Fibroblast of villous mesenchyme (primary cell): ENCODE results near the gene NPAS1. TPM values are rescaled to one million over a fixed set of nuclear protein-coding genes. Genes with fewer than 3 reads are reported as not detected.

Source experiments
- DNase-seq: peaks from one replicate; pipeline ENCODE4 v3.0.0-alpha.2; 2010; ENCODE audit warnings: low read depth
- H3K4me3 ChIP-seq: 2 replicates; pipeline ENCODE4 v1.5.1; 2011; ENCODE audit warnings: low read depth, mild to moderate bottlenecking, low read length
- total RNA-seq: library from RNA; depleted of rRNA; stranded (reverse); fragments of >200 nt; gene quantifications from 2 replicates; pipeline ENCODE4 v1.2.3, GENCODE V29; 2012
- TF ChIP-seq, protein P1 (sequence below): IDR thresholded peaks from 2 replicates; pipeline ENCODE4 v1.5.1; 2012; ENCODE audit warnings: low read depth, mild to moderate bottlenecking, low read length; ENCODE audit not compliant: insufficient read depth

NPAS1 gene
- total RNA-seq, 1 donor = 0.86 TPM

DNA sequence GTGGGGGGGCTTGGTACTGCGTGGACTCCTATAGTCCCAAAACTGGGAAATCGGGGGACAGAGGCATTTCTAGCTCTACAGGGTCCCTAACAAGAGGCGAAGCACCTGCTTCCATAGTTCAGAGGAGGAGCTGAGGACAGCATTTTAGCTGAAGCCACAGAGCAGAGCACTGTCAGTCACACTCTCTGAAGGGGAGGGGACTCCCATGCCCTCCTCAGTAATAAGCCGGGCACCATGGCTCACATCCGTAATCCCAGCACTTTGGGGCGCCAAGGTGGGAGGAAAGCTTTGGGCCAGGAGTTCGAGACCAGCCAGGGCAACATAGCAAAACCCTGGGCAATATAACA is 3.8 kb downstream of the NPAS1 start:
- H3K4me3 ChIP-seq = no peak overlapping the region
- no peak for DNase-seq
- TF ChIP-seq, protein P1, sequence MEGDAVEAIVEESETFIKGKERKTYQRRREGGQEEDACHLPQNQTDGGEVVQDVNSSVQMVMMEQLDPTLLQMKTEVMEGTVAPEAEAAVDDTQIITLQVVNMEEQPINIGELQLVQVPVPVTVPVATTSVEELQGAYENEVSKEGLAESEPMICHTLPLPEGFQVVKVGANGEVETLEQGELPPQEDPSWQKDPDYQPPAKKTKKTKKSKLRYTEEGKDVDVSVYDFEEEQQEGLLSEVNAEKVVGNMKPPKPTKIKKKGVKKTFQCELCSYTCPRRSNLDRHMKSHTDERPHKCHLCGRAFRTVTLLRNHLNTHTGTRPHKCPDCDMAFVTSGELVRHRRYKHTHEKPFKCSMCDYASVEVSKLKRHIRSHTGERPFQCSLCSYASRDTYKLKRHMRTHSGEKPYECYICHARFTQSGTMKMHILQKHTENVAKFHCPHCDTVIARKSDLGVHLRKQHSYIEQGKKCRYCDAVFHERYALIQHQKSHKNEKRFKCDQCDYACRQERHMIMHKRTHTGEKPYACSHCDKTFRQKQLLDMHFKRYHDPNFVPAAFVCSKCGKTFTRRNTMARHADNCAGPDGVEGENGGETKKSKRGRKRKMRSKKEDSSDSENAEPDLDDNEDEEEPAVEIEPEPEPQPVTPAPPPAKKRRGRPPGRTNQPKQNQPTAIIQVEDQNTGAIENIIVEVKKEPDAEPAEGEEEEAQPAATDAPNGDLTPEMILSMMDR = no peak

DNA sequence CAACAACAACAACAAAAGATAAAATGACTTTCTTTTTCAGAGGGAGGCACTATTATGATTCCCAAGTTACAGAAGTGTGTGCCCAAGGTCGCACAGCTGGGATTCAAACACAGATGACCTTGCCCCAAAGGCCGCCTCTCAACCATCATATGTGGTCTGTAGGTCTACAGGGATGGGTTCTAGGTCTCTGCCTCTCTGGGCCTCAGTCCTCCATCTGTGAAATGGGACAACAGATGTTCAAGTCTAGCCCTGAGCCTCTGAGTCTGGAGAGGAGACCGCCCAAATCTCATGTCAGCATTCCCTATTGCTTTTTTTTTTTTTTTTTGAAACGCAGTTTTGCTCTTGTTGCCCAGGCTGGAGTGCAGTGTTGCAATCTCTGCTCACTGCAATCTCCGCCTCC is 4.9 kb downstream of the NPAS1 start:
- no peak overlapping the region for H3K4me3 ChIP-seq
- DNase-seq = no peak
- TF ChIP-seq, protein P1 = no peak

DNA sequence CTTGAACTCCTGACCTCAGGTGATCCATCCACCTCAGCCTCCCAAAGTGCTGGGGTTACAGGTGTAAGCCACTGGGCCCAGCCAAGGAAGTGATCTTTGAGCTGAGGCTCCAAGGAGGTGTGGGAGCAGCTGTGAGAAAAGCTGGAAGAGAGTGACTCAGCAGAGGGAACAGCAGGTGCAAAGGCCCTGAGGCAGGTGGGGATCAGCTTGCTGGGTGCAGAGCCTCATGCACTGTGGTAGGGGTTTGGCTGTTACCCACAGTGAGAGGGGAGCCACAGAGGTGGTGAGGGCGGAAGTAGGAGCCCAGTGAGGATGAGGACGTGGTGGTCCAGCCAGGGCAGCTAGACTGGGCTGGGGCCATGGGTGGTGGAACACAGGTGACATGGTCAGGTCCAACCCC is 6.5 kb downstream of the NPAS1 start:
- H3K4me3 ChIP-seq = no peak overlapping the region
- TF ChIP-seq, protein P1 = no peak
- DNase-seq = no peak

DNA sequence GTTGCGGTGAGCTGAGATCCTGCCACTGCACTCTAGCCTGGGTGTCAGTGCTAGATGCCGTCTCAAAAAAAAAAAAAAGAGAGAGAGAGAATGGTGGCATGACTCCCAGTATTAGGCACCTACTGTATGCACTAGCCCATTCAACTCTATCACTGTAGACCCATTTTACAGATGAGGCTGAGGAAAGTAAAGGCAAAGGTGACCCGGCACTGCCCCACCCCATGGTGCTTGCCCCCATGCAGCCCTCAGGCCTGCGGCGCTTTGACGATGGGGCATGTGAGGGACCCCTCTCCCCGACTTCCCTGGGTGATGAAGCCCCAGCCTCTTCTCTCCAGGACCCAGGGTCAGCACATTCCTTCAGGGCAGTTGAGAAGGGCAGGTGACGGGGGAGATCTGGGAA is 7.3 kb downstream of the NPAS1 start:
- TF ChIP-seq, protein P1 = no peak
- H3K4me3 ChIP-seq = no peak overlapping the region
- DNase-seq = no peak

DNA sequence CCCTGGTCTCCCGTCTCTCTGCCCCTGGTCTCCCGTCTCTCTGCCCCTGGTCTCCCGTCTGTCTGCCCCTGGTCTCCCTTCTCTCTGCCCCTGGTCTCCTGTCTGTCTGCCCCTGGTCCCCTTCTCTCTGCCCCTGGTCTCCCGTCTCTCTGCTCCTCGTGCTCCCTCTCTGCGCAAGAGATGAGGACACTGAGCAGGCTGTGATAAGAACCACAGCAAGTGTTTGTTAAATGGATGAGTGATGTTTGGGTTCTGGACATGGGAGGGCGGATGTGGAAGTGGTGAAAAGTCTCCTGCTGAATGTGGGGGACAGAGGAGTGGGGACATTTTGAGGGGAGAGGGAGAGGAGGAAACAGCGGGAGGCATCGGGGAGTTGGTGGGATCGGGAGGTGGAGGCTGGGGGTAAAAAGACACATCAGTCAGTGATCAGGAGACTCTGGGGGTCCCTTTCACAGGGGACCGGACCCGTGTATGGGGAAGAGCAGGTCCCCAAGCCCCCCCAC is 8.0 kb downstream of the NPAS1 start:
- no peak for DNase-seq
- TF ChIP-seq, protein P1 = no peak
- H3K4me3 ChIP-seq = no peak overlapping the region

DNA sequence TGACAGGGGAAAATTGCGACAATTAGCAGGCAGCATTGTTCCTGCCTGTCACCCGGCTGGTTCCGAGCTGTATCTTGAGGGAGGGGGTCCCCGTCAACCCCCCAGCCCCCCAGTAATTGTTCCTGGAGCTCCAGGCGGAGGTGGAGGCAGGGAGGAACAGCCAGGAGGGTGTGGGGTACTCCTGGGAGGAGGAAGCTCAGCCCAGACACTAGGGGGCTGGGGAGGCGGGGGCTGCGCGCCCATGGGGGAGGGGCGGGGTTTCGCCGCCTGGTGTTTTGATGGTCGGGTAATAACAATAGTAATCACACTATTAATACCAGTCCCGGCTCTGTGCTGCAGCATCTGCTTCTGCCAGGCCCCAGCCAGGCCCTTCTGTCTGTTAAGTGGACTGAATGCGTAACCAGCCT is 8.6 kb downstream of the NPAS1 start:
- no peak overlapping the region for H3K4me3 ChIP-seq
- TF ChIP-seq, protein P1 = no peak
- no peak for DNase-seq

DNA sequence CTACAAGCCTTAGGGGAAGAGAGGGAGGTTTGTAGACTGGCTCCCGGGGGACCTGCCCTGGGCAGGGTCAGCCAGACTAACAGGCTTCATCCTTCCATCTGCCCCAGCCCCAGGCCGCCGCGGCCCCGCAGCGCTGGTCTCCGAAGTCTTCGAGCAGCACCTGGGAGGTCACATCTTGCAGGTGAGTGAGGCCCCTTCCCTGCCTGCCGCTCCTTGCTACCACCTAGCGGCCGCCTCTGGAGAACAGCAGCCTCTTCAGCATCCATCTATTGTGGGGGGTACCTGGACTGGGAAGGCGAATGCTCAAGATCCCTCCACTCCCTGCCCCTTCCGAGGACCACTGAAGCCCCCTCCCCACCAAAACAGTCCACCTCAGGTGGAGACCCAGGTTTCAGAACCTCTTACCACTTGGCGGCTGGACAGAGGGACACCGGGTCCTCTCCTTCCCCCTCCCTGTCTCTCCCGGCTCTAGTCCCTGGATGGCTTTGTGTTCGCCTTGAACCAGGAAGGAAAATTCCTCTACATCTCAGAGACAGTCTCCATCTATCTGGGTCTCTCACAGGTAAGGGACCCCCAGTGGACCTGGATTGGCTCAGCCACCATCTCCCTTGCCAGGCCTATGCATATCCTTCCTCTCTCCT is 12.7 kb downstream of the NPAS1 start:
- no peak for DNase-seq
- TF ChIP-seq, protein P1 = peak; percentile 85
- no peak overlapping the region for H3K4me3 ChIP-seq
